HG02884 (cell line): ENCODE measurements around the gene FOLR1.
"Not testable (repeated sequence)": the region's sequence is repeated elsewhere in the genome, so short reads cannot be mapped to it uniquely, and the experiment has no call there.

ENCODE experiments used
- ATAC-seq: cut with Tn5 transposase; IDR thresholded peaks from one replicate; pipeline ENCODE4 v1.9.1; 2021; ENCODE audit warnings: mild to moderate bottlenecking, moderate library complexity; ENCODE audit not compliant: unreplicated experiment

FOLR1 gene

GRCh38 chr11:72180892-72181552 is 10.9 kb upstream of the FOLR1 start:
- ATAC-seq: not testable (repeated sequence)

- ATAC-seq: not testable (repeated sequence)
Observed at GRCh38 chr11:72181553-72181958, 10.4 kb upstream of the FOLR1 start.

- no peak for ATAC-seq
Observed at GRCh38 chr11:72188267-72188666, 3.7 kb upstream of the FOLR1 start.

- no peak for ATAC-seq
Observed at GRCh38 chr11:72189455-72190250, 2.3 kb upstream of the FOLR1 start.

GRCh38 chr11:72190631-72191071 is 1.3 kb upstream of the FOLR1 start:
- ATAC-seq: no peak

GRCh38 chr11:72195518-72196270 is 3.8 kb downstream of the FOLR1 start:
- no peak for ATAC-seq

GRCh38 chr11:72201445-72201844 is 9.5 kb downstream of the FOLR1 start:
- not testable (repeated sequence) for ATAC-seq

- ATAC-seq: no peak
Observed at GRCh38 chr11:72202571-72202970, 10.6 kb downstream of the FOLR1 start.

- ATAC-seq: no peak
Observed at GRCh38 chr11:72203163-72203562, 11.2 kb downstream of the FOLR1 start.

GRCh38 chr11:72204886-72205285 is 12.9 kb downstream of the FOLR1 start:
- no peak for ATAC-seq

- ATAC-seq: not testable (repeated sequence)
Observed at GRCh38 chr11:72206794-72207193, 14.9 kb downstream of the FOLR1 start.

GRCh38 chr11:72208281-72208680 is 16.3 kb downstream of the FOLR1 start:
- no peak for ATAC-seq

GRCh38 chr11:72209101-72209500 is 17.2 kb downstream of the FOLR1 start:
- no peak for ATAC-seq

GRCh38 chr11:72216638-72217037 is 24.7 kb downstream of the FOLR1 start, which contains the start of gene FOLR2:
Gene FOLR2 (plus strand): TSS chr11:72216794. CDS start chr11:72218585, 1,791 bp downstream.
- no peak for ATAC-seq

- no peak for ATAC-seq
Observed at GRCh38 chr11:72217841-72218240, 25.9 kb downstream of the FOLR1 start.

- no peak for ATAC-seq
Observed at GRCh38 chr11:72218251-72218745, 26.4 kb downstream of the FOLR1 start.

- ATAC-seq: no peak
Observed at GRCh38 chr11:72220696-72221363, 28.9 kb downstream of the FOLR1 start.

- ATAC-seq: no peak
Observed at GRCh38 chr11:72221386-72222075, 29.6 kb downstream of the FOLR1 start.

- no peak for ATAC-seq
Observed at GRCh38 chr11:72222106-72222891, 30.4 kb downstream of the FOLR1 start.
